GM13976 (cell line): Measurements from ENCODE around the gene GABBR1.

Source experiments
- DNase-seq: peaks from one replicate; pipeline ENCODE4 v3.0.0; 2012; ENCODE audit warnings: low spot score
- in situ Hi-C: fragments of 300-500 bp; cut with MboI; formaldehyde crosslinking; loops from one replicate; pipeline ENCODE4 v1.12.0; 2022; ENCODE audit warnings: low sequenced_read_pairs, mixed read lengths, inconsistent platforms; ENCODE audit not compliant: unreplicated experiment
- TF ChIP-seq, protein P1 (sequence below): IDR thresholded peaks from 2 replicates; pipeline ENCODE4 v1.5.1; 2012; ENCODE audit warnings: borderline replicate concordance, mild to moderate bottlenecking; ENCODE audit not compliant: insufficient read depth; ENCODE audit errors: extremely low read depth, missing control alignments, control extremely low read depth

GABBR1 gene

GRCh38 chr6:29624520-29624961, 8.4 kb downstream of the GABBR1 start:
- TF ChIP-seq, protein P1, sequence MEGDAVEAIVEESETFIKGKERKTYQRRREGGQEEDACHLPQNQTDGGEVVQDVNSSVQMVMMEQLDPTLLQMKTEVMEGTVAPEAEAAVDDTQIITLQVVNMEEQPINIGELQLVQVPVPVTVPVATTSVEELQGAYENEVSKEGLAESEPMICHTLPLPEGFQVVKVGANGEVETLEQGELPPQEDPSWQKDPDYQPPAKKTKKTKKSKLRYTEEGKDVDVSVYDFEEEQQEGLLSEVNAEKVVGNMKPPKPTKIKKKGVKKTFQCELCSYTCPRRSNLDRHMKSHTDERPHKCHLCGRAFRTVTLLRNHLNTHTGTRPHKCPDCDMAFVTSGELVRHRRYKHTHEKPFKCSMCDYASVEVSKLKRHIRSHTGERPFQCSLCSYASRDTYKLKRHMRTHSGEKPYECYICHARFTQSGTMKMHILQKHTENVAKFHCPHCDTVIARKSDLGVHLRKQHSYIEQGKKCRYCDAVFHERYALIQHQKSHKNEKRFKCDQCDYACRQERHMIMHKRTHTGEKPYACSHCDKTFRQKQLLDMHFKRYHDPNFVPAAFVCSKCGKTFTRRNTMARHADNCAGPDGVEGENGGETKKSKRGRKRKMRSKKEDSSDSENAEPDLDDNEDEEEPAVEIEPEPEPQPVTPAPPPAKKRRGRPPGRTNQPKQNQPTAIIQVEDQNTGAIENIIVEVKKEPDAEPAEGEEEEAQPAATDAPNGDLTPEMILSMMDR, result no peak
- in situ Hi-C loops, result no loop called here
- DNase-seq, result no peak

DNA sequence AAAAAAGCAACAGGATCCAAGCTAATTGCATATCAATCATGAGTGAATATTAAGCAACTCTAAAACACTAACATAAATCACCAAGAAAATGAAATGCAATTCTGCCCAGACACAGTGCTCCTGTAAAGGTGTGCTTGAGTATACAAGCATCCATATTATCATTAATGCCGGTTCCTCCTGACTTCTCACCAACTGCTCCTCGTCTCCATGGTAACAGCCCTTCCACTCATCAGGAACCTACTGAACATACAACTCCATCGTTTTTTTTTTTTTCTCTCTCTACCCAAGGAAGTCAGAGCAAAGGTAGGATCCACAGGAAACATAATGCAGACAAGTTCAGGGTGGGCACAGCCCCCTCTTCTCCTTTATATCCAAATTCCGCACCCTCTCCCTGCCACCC, 12.4 kb downstream of the GABBR1 start:
- TF ChIP-seq, protein P1, result no peak
- no peak for DNase-seq
- in situ Hi-C loops, result no loop called here

DNA sequence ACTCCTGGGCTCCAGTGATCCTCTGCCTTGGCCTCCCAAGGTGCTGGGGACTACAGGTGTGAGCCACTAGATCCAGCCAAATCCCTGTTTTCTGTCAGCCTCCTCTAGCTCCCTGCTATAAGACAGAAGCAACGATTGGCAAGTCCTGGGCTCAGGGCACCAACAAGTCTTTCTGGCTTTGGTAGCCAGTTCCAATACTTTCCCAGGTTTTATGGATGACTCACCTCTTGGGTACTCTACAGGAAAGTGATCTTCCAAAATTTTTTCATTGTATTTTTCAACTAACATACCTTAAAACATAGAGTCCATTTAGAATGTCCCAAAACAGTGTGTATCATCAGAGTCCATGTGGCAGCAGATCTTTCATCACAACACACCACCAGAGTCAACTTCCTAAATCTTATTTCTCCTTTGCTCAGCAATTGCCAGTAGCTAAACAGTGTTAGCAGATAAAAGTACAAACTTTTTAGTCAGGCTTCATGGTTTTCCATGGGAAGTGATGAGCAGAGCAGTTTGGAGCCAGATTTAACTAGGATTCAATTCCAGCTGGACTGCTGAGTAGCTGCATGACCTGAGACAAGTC, 13.3 kb downstream of the GABBR1 start:
- in situ Hi-C loops, result no loop called here
- TF ChIP-seq, protein P1, result no peak
- DNase-seq, result no peak

DNA sequence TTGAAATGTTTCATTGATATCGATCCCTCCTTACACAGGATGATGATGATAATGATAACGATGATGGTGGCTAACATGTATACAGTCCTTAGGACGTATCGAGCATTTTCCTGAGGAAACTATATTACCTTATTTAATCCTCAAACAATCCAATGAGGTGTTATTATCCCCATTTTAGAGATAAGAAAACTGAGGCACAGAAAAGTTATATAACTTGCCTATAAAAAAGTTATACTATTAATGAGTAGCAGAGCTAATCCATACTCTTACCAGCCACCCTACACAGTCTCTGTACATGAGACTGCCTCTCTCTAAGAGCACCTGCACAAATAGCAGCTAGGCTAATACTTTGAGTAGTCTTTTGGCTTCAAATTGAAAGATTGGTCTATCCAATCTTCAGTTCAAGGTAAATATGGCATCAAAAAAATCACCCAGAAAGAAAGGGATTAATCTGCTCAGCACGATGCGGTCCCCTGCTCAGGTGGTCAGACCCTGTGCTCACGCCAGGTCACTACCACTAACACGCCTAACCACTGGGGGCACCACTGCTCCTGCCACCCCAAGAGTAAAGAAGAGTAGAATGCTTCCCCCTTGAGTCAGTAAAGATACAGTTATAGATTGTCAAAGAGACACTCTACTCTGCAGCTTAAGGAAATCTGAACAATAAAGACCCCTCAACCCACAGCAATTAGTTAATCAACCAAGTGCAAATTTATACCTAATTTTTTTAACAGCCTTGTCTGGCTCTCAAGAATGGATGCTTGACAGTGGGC, 15.0 kb downstream of the GABBR1 start:
- TF ChIP-seq, protein P1, result no peak
- DNase-seq, result no peak
- in situ Hi-C loops, result no loop called here

DNA sequence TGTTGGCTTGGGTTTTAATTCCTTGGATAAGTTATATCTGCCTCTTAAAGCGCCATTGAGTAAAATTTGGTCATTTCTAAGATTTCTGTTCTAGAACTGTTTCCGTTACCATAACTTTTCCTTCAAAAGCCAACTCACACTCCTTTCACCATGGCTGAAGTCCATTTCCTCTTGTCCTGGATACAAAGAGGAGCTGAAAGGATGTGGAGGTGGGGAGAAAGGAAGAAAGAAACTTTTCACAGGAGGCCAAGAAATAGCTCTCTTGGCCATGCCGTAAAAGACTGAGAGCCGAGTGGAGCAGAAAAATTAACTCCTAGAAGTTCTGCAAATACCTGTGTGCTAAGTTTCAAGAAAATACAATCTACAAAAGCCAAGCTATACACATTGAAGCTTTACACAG, 21.6 kb downstream of the GABBR1 start:
- TF ChIP-seq, protein P1, result no peak
- in situ Hi-C loops, result no loop called here
- DNase-seq, result no peak

- no peak for DNase-seq
- in situ Hi-C loops, result no loop called here
- TF ChIP-seq, protein P1, result no peak
Measured at GRCh38 chr6:29610540-29610939, 22.4 kb downstream of the GABBR1 start.
